GM19193 (cell line): ENCODE measurements around the gene PTPRQ.

Experiments used
- POLR2A ChIP-seq: IDR thresholded peaks from 4 replicates; pipeline ENCODE4 v1.6.1; 2011; ENCODE audit not compliant: insufficient read depth, insufficient read length; ENCODE audit errors: extremely low read depth

The PTPRQ gene

DNA sequence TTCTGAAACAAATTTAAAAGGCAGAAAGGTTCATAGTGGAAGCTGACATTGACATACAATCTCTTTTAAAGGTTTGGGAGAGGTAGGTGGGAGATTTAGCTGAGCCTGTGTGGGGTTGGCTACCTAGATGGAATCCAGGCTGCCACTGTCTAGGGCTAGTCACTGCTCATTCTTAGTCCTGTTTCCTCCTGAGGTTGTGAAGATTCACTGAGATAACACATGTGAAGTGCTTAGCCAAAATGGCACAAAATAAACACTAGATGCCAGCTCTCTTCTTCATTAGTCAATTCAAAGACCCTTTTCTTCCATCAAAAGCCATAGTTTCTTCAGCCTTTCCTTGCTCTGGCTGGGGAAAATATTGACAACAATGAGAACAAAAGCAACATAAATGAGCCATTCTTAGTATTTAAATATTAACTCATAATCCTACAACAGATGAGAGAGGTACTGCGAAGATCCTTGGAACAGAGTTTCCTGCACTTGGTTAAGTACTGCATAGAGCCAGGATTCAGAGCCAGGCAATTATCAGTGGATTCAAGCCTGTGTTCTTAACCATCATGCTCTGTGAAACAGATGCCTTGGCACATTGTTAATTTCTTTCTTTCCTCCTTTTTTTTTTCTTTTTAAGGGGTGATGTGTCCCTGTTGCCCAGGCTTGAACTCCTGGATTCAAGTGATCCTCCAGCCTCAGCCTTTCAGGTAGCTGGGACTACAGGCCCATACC lies 266.9 kb downstream of the PTPRQ start:
- no peak for TF ChIP-seq POLR2A

GRCh38 chr12:80711866-80712265 lies 267.8 kb downstream of the PTPRQ start:
- no peak for TF ChIP-seq POLR2A

- TF ChIP-seq POLR2A, result no peak
Observed at GRCh38 chr12:80712866-80713265, 268.8 kb downstream of the PTPRQ start.

GRCh38 chr12:80713419-80713818 lies 269.4 kb downstream of the PTPRQ start:
- no peak for TF ChIP-seq POLR2A

DNA sequence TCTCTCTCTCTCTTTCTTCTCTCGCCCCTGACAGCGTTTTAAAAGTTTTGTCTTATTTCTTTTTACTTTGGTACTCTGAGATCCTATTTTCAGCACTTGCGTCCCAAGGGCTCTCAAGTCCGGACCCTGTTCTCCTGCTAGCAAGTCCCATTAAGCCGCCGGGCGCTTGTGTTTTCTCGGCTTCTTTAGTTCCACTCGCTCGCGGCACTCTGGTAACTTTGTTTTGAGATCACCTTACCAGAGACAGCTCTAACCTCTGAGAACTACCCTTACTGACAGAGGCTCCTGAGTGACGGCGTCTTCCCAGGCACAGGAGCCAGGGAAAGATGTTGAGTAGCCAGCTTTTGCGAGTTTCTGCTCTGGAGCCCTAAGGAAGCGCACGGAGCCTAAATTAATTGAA lies 270.0 kb downstream of the PTPRQ start:
- no peak for TF ChIP-seq POLR2A

DNA sequence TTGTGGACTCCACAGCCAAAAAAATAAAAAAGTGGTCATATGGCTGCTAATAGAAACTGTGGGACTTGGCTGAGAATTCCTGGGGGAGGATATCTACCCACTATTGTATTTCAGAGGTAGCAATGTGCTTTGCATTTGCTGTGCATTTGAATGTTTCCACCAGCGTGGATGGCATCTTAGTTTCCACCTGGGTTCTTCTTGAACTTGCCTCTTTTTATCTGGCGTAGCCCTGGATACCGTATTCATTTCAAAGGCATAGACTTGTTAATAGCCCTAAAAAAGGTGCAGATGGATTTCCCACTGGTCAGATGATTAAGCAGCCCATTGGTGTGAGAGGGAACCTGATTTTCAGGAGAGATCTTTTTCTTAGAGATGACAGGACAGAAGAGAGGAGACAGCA lies 270.8 kb downstream of the PTPRQ start:
- TF ChIP-seq POLR2A, result no peak

GRCh38 chr12:80715713-80716249 lies 271.7 kb downstream of the PTPRQ start:
- TF ChIP-seq POLR2A, result no peak

GRCh38 chr12:80716696-80717469 lies 272.8 kb downstream of the PTPRQ start, which contains the start of gene MYF5:
Gene MYF5, plus strand, starts transcription at chr12:80716912. Its CDS starts 152 bp downstream, at chr12:80717064.
- no peak for TF ChIP-seq POLR2A

- TF ChIP-seq POLR2A, result no peak
Observed at GRCh38 chr12:80717856-80718255, 273.8 kb downstream of the PTPRQ start.

DNA sequence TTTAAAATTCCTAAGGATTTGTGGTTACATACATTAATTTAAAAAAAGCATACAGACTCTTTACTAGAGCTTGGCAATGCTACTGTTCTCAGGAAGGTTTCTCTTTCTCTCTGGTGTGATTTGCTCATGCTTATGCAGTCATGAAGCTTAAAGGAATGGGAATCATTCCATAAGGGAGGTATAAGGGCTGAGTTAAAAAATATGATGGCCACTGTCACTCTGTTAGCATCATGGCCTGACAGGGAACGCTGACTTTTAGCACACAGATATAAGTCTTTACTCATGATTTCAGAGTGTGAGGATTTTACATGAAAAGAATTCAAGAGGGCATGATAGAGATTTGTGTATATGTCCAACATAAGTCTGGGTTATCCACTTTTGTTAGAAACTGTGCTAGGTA lies 276.5 kb downstream of the PTPRQ start:
- TF ChIP-seq POLR2A, result no peak

GRCh38 chr12:80721326-80721725 lies 277.3 kb downstream of the PTPRQ start:
- TF ChIP-seq POLR2A, result no peak
